ENCODE measurements around the gene ANKRD6. TPM values are rescaled to one million over a fixed set of nuclear protein-coding genes. Genes with fewer than 3 reads are reported as not detected.

Gene ANKRD6
- total and polyA plus RNA-seq, 2 experiments from 2014 or later, result 9.3 to 20.9 TPM

DNA sequence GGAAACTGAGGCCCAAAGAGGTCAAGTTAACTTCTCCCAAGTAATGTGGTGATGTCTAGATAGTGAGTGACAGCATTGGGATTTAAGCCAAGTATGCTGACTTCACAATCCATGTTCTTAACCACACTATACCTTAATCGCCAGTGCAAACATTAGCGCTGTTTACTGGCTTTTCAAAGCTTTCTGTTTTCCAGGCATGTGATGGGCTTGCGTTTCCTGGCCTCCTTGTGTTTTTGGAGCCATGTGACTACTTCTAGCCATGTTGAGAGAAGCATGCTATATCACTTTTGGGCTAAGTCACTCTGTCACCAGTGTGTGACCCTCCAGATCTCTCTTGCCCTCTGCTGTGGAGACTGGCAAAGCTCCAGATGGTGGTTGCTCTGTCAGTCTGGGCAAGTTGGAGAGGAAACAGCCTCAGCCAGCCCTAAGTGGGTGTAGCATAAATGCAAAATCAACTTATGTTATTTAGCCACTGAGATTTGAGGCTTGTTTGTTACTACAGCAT, 76.9 kb downstream of the ANKRD6 start:
- TF ChIP-seq CTCF (IDR thresholded peaks at IDR 0.05; ENCODE audit: poor library complexity), result no peak
- no peak for TF ChIP-seq EZH2phosphoT487 (IDR thresholded peaks at IDR 0.05; ENCODE audit: low read depth, severe bottlenecking, unreplicated experiment)
- no peak for TF ChIP-seq EZH2 (IDR thresholded peaks at IDR 0.05; ENCODE audit: borderline replicate concordance)
- H4K20me1 ChIP-seq (ENCODE audit: insufficient read depth, poor library complexity, severe bottlenecking), result no peaks in the 10 kb centered on the region
- H3K4me1 ChIP-seq (ENCODE audit: insufficient read depth), result peaks cover 14% of the 10 kb centered on the region
- H3K36me3 ChIP-seq (replicated peaks; ENCODE audit: insufficient read depth, low read depth), result no peaks in the 10 kb centered on the region
- H2AFZ ChIP-seq, result no peak overlapping the region
- no peak overlapping the region for H3K27ac ChIP-seq
- H3K9me3 ChIP-seq (ENCODE audit: low read depth), result no peaks in the 10 kb centered on the region
- no peak overlapping the region for H3K4me2 ChIP-seq
- WGBS (ENCODE audit: low lambda C conversion rate, missing lambda C conversion rate), result 75% methylated on average over 3 of the region's 3 CpGs
- H3K79me2 ChIP-seq, result peaks cover 5% of the 10 kb centered on the region
- H3K4me3 ChIP-seq, result no peak overlapping the region
- DNase-seq (ENCODE audit: low spot score), result no peak
- no peaks in the 10 kb centered on the region for H3K9me2 ChIP-seq (replicated peaks; ENCODE audit: insufficient read depth)
- no peaks in the 10 kb centered on the region for H3K27me3 ChIP-seq

GRCh38 chr6:89510393-89510792, 77.4 kb downstream of the ANKRD6 start:
- TF ChIP-seq CTCF (IDR thresholded peaks at IDR 0.05; ENCODE audit: poor library complexity) (no peak), EZH2phosphoT487 (IDR thresholded peaks at IDR 0.05; ENCODE audit: low read depth, severe bottlenecking, unreplicated experiment) (no peak), EZH2 (IDR thresholded peaks at IDR 0.05; ENCODE audit: borderline replicate concordance) (no peak)
- no peaks in the 10 kb centered on the region for H4K20me1 ChIP-seq (ENCODE audit: insufficient read depth, poor library complexity, severe bottlenecking)
- H3K9me2 ChIP-seq (replicated peaks; ENCODE audit: insufficient read depth), result no peaks in the 10 kb centered on the region
- H3K27me3 ChIP-seq, result no peaks in the 10 kb centered on the region
- WGBS (ENCODE audit: low lambda C conversion rate, missing lambda C conversion rate), result 96% methylated on average over 1 of the region's 1 CpG
- H3K9me3 ChIP-seq (ENCODE audit: low read depth), result no peaks in the 10 kb centered on the region
- H3K4me2 ChIP-seq, result no peak overlapping the region
- H3K36me3 ChIP-seq (replicated peaks; ENCODE audit: insufficient read depth, low read depth), result no peaks in the 10 kb centered on the region
- no peak overlapping the region for H2AFZ ChIP-seq
- no peak overlapping the region for H3K4me3 ChIP-seq
- H3K79me2 ChIP-seq, result peaks cover 5% of the 10 kb centered on the region
- H3K27ac ChIP-seq, result no peak overlapping the region
- H3K4me1 ChIP-seq (ENCODE audit: insufficient read depth), result peaks cover 10% of the 10 kb centered on the region
- DNase-seq (ENCODE audit: low spot score), result no peak

DNA sequence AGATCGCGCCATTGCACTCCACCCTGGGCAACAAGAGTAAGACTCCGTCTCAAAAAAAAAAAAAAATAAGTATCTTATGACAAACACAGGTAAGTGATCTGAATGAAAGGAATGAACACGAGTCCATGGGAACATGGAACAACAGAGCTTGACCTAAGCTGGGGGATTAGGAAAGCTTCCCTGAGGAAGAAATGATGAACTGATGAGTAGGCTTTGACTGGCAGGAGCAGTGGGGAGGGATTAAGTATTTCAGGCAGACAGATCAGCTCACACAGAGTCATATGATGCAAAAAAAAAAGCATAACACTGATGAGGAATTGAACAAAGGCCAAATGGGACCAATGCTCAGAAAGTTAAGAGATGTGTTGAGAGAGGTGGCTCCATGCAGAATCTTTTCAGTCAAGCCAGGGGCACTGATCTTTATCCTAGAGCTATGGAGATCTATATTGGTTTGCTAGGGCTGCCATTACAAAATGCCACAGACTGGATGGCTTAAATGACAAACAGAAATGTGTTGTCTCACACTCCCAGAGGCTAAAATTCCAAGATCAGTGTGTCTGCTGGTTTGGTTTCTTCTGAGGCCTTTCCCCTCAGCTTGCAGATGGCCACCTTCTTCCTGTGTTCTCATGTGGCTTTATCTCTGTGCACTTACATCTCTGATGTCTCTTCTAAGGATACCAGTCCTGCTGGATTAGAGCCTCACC, 85.6 kb downstream of the ANKRD6 start:
- WGBS (ENCODE audit: low lambda C conversion rate, missing lambda C conversion rate), result 97% methylated on average over 4 of the region's 4 CpGs
- TF ChIP-seq CTCF (IDR thresholded peaks at IDR 0.05; ENCODE audit: poor library complexity), result no peak
- no peak for TF ChIP-seq EZH2 (IDR thresholded peaks at IDR 0.05; ENCODE audit: borderline replicate concordance)
- no peak for TF ChIP-seq EZH2phosphoT487 (IDR thresholded peaks at IDR 0.05; ENCODE audit: low read depth, severe bottlenecking, unreplicated experiment)
- Histone ChIP-seq H3K9me3 (ENCODE audit: low read depth) (no peaks in the 10 kb centered on the region), H2AFZ (no peak overlapping the region), H3K4me1 (ENCODE audit: insufficient read depth) (no peaks in the 10 kb centered on the region), H4K20me1 (ENCODE audit: insufficient read depth, poor library complexity, severe bottlenecking) (no peaks in the 10 kb centered on the region), H3K9me2 (replicated peaks; ENCODE audit: insufficient read depth) (no peaks in the 10 kb centered on the region), H3K4me3 (no peak overlapping the region), H3K36me3 (replicated peaks; ENCODE audit: insufficient read depth, low read depth) (no peaks in the 10 kb centered on the region), H3K4me2 (no peak overlapping the region), H3K27me3 (no peaks in the 10 kb centered on the region), H3K27ac (no peak overlapping the region), H3K79me2 (no peaks in the 10 kb centered on the region)
- DNase-seq (ENCODE audit: low spot score), result no peak
